Thyroid gland (tissue), 4 donors: ENCODE results near the gene CDHR2.

ENCODE experiments used
- POLR2A ChIP-seq, 2 donors: fragments of 450-650 bp; IDR thresholded peaks; one replicate each; pipeline ENCODE4 v1.6.1; 2017; ENCODE audit warnings: antibody characterized with exemption in 2 of 2, mild to moderate bottlenecking in 2 of 2, moderate library complexity in 1 of 2
- TF ChIP-seq, protein P1 (sequence below), 6 experiments: fragments of 200-600 bp in 3 of 6; fragments of 450-650 bp in 3 of 6; sonication (generic) in 3 of 6; IDR thresholded peaks; one replicate each; pipeline ENCODE4 v1.5.1; 2016 to 2019; ENCODE audit warnings: antibody characterized with exemption in 6 of 6, mild to moderate bottlenecking in 2 of 6, inconsistent platforms in 1 of 6, moderate library complexity in 1 of 6

DNA sequence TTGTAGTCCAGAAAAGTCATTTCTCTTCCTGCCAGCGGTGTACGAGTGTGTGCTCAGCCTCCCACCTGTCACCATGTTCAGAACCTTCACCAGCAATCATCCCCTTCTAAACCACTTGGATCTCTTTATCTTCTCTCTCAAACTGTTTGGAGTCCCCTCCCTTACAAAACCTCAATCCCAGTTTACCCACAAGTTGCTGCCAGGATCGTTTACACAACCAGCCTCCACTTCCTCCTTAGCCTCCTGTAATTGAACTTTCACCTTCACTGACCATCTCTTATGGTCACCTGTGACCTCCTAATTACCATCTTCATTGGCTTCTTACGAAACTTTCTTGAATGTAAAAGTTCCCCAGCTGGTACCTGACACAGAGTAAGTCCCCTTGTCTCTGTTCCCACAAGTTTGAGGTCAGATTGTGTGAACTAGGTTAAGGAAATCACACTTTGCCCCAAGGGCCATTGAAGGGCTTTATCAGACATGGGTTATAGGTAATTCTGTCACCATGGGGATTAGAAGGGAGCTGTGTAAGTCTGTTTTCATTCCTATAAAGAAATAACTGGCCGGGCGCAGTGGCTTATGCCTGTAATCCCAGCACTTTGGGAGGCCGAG lies 32.0 kb upstream of the CDHR2 start:
- TF ChIP-seq, protein P1, sequence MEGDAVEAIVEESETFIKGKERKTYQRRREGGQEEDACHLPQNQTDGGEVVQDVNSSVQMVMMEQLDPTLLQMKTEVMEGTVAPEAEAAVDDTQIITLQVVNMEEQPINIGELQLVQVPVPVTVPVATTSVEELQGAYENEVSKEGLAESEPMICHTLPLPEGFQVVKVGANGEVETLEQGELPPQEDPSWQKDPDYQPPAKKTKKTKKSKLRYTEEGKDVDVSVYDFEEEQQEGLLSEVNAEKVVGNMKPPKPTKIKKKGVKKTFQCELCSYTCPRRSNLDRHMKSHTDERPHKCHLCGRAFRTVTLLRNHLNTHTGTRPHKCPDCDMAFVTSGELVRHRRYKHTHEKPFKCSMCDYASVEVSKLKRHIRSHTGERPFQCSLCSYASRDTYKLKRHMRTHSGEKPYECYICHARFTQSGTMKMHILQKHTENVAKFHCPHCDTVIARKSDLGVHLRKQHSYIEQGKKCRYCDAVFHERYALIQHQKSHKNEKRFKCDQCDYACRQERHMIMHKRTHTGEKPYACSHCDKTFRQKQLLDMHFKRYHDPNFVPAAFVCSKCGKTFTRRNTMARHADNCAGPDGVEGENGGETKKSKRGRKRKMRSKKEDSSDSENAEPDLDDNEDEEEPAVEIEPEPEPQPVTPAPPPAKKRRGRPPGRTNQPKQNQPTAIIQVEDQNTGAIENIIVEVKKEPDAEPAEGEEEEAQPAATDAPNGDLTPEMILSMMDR (IDR thresholded peaks at IDR 0.05) = no peak
- TF ChIP-seq POLR2A (IDR thresholded peaks at IDR 0.05) = no peak
